ENCODE measurements around the gene GNB5.

The GNB5 gene

GRCh38 chr15:52114261-52115055 lies 76.7 kb downstream of the GNB5 start:
- TF ChIP-seq ISL1 (CRISPR knock-in tag; IDR thresholded peaks at IDR 0.05) (no peak), ZFP30 (CRISPR knock-in tag; IDR thresholded peaks at IDR 0.05) (no peak), GLIS3 (CRISPR knock-in tag; IDR thresholded peaks at IDR 0.05) (no peak), BACH2 (CRISPR knock-in tag; IDR thresholded peaks at IDR 0.05; ENCODE audit: borderline replicate concordance) (no peak)
- no peak for ATAC-seq

GRCh38 chr15:52113708-52114107 lies 77.5 kb downstream of the GNB5 start:
- ATAC-seq: no peak
- no peak for TF ChIP-seq RARB (CRISPR knock-in tag; IDR thresholded peaks at IDR 0.05)

GRCh38 chr15:52113235-52113634 lies 78.0 kb downstream of the GNB5 start:
- TF ChIP-seq TSHZ2 (CRISPR knock-in tag; IDR thresholded peaks at IDR 0.05) (no peak), ZNF70 (CRISPR knock-in tag; IDR thresholded peaks at IDR 0.05) (no peak)
- ATAC-seq: no peak

GRCh38 chr15:52112203-52112750 lies 78.9 kb downstream of the GNB5 start:
- ATAC-seq: peak; percentile 14; the same call in 2 of the 3 replicates
- TF ChIP-seq CREB5 (CRISPR knock-in tag; IDR thresholded peaks at IDR 0.05; ENCODE audit: low read depth): no peak
- TF ChIP-seq OSR1 (CRISPR knock-in tag; IDR thresholded peaks at IDR 0.05): no peak
- no peak for TF ChIP-seq ZNF8 (CRISPR knock-in tag; IDR thresholded peaks at IDR 0.05)
- no peak for TF ChIP-seq ARNTL (CRISPR knock-in tag; IDR thresholded peaks at IDR 0.05; ENCODE audit: borderline replicate concordance, low read depth)
- no peak for TF ChIP-seq ZC3H10 (CRISPR knock-in tag; IDR thresholded peaks at IDR 0.05)
- TF ChIP-seq PPARA (CRISPR knock-in tag; IDR thresholded peaks at IDR 0.05; ENCODE audit: borderline replicate concordance): no peak
- TF ChIP-seq ZNF565 (CRISPR knock-in tag; conservative IDR thresholded peaks at IDR 0.05; ENCODE audit: low read depth): no peak
- TF ChIP-seq ZNF70 (CRISPR knock-in tag; IDR thresholded peaks at IDR 0.05): no peak
- TF ChIP-seq ESRRG (CRISPR knock-in tag; IDR thresholded peaks at IDR 0.05): no peak
- TF ChIP-seq TSHZ2 (CRISPR knock-in tag; IDR thresholded peaks at IDR 0.05): no peak
- no peak for TF ChIP-seq TCF4 (CRISPR knock-in tag; IDR thresholded peaks at IDR 0.05; ENCODE audit: borderline replicate concordance)

GRCh38 chr15:52111517-52112202 lies 79.5 kb downstream of the GNB5 start:
- TF ChIP-seq GLIS3 (CRISPR knock-in tag; IDR thresholded peaks at IDR 0.05) (no peak), ZNF565 (CRISPR knock-in tag; conservative IDR thresholded peaks at IDR 0.05; ENCODE audit: low read depth) (no peak), ZNF8 (CRISPR knock-in tag; IDR thresholded peaks at IDR 0.05) (no peak), CSDC2 (CRISPR knock-in tag; IDR thresholded peaks at IDR 0.05) (no peak)
- ATAC-seq: no peak

Measured in SK-N-SH treated with all-trans-retinoic acid at 6 μM for 48 hours (cell line).